Kidney glomerular epithelial cell (primary cell): Measurements from ENCODE around the gene ERRFI1.
A peak's percentile ranks its signal among the peaks of the same experiment; 100 is the strongest.
"Not testable (repeated sequence)": the region's sequence is repeated elsewhere in the genome, so short reads cannot be mapped to it uniquely, and the experiment has no call there.

ENCODE experiments used
- DNase-seq: peaks from one replicate; lab custom pipeline; 2025; lab: John Stamatoyannopoulos, UW

Gene ERRFI1

GRCh38 chr1:8026153-8026975 is at the start of gene ERRFI1:
Gene ERRFI1, minus strand, starts transcription at chr1:8026309. Its CDS starts 10,690 bp downstream, at chr1:8015619.
- peak; percentile 80 for DNase-seq

GRCh38 chr1:8075511-8076051 is 49.5 kb upstream of the ERRFI1 start:
- DNase-seq = no peak

GRCh38 chr1:8073112-8073855 is 47.2 kb upstream of the ERRFI1 start:
- no peak for DNase-seq

- DNase-seq = no peak
Measured at GRCh38 chr1:8070381-8070811, 44.3 kb upstream of the ERRFI1 start.

GRCh38 chr1:8069614-8070320 is 43.7 kb upstream of the ERRFI1 start:
- not testable (repeated sequence) for DNase-seq

GRCh38 chr1:8065369-8065768 is 39.3 kb upstream of the ERRFI1 start:
- no peak for DNase-seq

GRCh38 chr1:8063298-8064036 is 37.4 kb upstream of the ERRFI1 start:
- no peak for DNase-seq

- DNase-seq = no peak
Measured at GRCh38 chr1:8062861-8063260, 36.8 kb upstream of the ERRFI1 start.

- peak; percentile 22 for DNase-seq
Measured at GRCh38 chr1:8061673-8062386, 35.7 kb upstream of the ERRFI1 start.

- DNase-seq = peak; percentile 95
Measured at GRCh38 chr1:8061210-8061609, 35.1 kb upstream of the ERRFI1 start.

- no peak for DNase-seq
Measured at GRCh38 chr1:8059161-8059622, 33.1 kb upstream of the ERRFI1 start.

GRCh38 chr1:8057779-8058178 is 31.7 kb upstream of the ERRFI1 start:
- DNase-seq = not testable (repeated sequence)

- DNase-seq = peak; percentile 20
Measured at GRCh38 chr1:8055973-8056372, 29.9 kb upstream of the ERRFI1 start.

GRCh38 chr1:8053878-8054567 is 27.9 kb upstream of the ERRFI1 start:
- DNase-seq = no peak

- no peak for DNase-seq
Measured at GRCh38 chr1:8051650-8052049, 25.5 kb upstream of the ERRFI1 start.

GRCh38 chr1:8049229-8049628 is 23.1 kb upstream of the ERRFI1 start:
- not testable (repeated sequence) for DNase-seq

GRCh38 chr1:8047686-8048445 is 21.8 kb upstream of the ERRFI1 start:
- DNase-seq = no peak

GRCh38 chr1:8047112-8047511 is 21.0 kb upstream of the ERRFI1 start:
- no peak for DNase-seq

GRCh38 chr1:8046391-8046790 is 20.3 kb upstream of the ERRFI1 start:
- DNase-seq = no peak
